Upper lobe of left lung (tissue), 4 donors: ENCODE data around the gene FBRSL1.

Experiments used
- CTCF ChIP-seq, 6 experiments: fragments of 450-650 bp in 4 of 6; fragments of 200-600 bp in 2 of 6; sonication (generic) in 2 of 6; IDR thresholded peaks; one replicate each; pipeline ENCODE4 v1.5.1; 2016 to 2019; ENCODE audit warnings: antibody characterized with exemption in 6 of 6
- POLR2A ChIP-seq, 4 donors: fragments of 450-650 bp; IDR thresholded peaks; one replicate each; pipeline ENCODE4 v1.5.1; 2016 to 2017; ENCODE audit warnings: antibody characterized with exemption in 4 of 4, mild to moderate bottlenecking in 2 of 4

GRCh38 chr12:132451172-132451835 lies 38.6 kb upstream of the FBRSL1 start:
- TF ChIP-seq CTCF (IDR thresholded peaks at IDR 0.05): no peak
- TF ChIP-seq POLR2A (IDR thresholded peaks at IDR 0.05): no peak
